Measurements from ENCODE around the gene ADAM8.
"Not testable (repeated sequence)": the region's sequence is repeated elsewhere in the genome, so short reads cannot be mapped to it uniquely, and the experiment has no call there.

ADAM8 gene

DNA sequence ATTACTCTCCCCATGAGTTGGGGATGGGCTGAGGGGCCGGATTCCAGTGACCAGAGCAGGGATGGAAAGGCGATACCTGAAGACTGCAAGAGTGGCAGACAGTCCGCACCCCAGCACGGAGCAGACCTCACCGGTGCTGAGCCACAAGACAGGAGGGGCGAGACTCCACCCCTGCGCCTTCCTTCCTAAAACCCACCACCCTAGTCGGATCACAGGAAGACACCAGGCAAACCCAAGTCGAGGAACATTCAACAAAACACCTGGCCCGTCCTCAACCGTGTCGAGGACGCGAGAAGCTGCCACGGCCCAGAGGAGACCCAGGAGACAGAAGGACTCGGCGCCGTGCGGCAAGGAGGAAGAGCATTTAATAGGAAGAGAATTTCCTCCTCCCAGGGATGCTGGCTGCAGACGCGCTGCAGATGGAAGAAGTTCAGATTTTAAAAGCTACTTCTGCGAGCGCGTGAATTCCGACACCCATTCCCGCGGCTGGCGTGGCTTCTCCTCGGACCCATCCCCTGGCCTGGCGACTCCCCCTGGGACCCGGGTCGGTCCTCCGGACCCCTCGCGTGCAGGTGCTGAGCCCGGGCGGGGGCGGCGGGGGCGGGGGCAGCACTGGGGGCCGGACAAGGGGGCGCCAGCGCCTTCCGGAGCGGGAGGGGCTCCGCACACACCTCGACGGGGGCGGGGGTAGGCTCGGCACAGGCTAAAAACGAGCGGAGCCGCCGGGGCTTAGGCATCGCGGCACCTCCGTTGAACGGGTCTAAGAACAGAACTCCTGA lies 47.2 kb downstream of the ADAM8 start:
- no peak for DNase-seq

DNA sequence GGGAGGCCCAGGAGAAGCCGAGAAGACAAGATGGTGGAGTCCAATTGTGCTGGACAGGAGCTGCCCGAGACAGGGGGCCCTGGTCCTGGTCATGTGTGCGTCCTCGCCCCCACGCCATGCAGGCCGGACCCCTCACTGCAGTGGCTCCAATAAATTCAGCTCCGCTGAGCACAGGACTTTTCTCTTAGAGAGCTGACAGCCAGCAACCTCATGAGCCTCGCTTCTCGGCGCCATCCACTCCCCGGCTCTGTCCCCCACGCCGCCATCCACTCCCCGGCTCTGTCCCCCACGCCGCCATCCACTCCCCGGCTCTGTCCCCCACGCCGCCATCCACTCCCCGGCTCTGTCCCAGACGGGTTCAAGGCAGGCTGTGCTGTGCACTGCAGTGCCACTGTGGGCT lies 49.4 kb downstream of the ADAM8 start:
- DNase-seq = no peak

DNA sequence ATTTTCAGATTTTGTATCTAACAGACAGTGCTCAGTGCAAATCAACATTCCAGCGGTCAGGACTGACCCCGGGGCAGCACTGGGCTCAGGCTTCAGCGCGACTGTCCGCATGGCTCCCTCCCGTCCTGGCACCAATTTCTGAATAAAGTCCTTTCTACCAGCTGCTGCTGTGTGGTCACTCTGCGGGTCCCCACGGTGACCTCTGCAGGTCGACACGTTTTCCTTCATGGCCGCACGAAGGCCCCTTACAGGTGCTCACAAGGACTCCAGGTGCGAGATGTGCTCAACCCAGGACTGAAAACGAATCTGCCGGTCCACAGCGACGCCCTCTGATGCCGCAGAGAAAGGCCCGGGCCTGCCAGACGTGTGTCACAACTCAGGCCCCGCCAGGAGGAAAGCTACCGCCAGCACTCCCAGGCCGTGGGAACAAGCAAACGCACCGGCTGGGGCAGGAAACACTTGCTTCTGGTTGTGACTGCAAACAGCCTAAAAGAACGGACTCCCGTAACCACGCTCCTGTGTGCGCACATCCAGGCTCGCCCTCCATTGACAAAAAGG lies 50.3 kb downstream of the ADAM8 start:
- no peak for DNase-seq

DNA sequence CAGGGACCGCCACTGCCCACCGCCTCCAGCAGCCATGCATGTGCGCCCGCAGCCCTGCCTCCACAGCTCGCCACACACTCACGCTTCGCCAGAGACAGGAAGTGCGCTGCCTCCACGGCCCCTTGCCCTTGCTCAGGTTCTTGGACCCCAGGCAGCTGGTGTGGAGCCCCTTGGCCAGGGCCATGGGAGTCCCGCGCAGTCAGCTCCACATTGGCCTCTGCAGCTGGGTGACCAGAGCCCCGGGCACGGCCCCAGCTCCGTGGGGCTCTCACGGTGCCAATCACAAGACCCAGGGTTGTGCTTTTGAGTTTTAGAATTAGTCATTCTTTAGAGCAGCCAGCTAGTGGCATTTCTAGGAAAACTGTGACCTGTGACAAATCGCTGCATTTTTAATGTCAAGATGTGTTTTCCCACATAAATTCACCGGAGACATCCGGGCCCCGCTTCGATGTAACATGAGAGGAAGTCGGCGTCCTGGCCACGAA lies 50.9 kb downstream of the ADAM8 start:
- no peak for DNase-seq

DNA sequence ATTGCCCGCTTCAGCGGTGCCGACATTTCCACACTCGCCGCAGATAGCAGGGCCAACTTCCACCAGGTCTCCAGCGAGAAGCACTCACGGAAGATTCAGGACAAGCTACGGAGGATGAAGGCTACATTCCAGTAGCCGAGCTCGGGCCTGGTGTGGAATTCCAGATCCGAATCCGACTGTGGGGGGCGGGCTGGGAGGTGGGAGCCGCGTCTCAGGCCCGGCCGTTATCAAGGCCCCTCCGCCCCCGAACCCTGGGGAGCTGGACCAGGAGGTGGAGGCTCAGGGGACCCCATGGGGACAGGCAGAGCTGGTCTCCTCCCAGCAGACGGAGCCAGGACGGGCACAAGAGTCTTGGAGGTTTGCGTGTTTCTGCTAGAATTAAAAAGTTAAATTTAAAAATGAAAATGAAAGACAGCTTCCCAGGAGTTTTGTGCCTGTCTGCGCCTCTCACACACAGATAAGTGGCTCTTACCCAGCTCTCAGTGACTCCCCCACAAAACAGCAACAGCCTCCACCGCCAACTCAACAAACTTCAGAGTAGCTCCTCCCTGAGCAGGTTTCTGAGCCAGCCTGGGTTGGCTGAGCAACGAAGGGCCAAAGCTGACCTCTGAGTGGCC lies 51.8 kb downstream of the ADAM8 start:
- DNase-seq = peak; percentile 50

DNA sequence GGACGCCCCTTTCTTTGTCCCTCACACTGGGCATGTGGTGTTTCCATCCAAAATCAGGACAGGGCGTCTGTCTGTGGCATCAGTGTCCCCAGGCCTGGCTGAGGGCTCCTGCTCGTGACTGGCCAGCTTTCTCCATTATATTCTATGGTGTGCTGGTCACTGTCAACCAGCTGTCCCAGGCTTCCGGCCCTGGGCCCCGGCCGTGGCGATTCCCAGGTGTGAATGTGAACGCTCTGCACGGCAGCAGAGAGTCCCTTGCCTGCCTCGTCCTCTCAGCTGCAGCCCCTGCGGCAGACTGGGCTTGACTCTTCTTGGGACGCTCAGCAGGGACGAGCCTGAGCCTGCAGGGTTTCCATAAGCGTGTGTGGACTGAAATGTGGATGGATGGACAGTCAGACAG lies 52.6 kb downstream of the ADAM8 start:
- DNase-seq = no peak

DNA sequence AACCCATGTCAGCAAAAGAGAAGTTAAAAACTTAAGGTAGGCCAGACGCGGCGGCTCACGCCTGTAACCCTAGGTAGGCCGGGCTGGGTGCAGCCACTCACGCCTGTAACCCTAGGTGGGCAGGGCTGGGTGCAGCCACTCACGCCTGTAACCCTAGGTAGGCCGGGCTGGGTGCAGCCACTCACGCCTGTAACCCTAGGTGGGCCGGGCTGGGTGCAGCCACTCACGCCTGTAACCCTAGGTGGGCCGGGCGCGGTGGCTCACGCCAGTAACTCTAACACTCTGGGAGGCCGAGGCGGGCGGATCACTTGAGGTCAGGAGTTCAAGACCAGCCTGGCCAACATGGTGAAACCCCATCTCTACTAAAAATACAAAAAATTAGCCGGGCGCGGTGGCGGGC lies 54.9 kb downstream of the ADAM8 start:
- not testable (repeated sequence) for DNase-seq

DNA sequence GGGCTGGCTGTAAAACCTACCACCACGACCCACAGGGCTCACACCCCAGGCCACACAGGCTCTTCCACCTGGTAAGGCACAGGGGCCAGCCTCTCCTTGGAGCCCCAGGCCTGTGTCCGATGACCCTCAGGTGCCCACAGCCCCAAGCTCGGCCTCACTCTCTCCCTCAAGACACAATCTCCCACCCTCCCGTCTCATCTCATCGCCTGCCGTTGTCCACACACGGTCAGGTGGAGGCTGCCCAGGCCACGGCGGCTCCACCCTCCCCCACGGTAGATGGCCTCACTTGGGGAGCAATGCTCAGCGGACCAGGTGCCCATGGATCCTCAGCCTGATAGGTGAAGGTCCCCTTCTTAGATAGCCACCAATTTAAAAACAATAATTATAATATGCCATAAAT lies 55.3 kb downstream of the ADAM8 start:
- no peak for DNase-seq

DNA sequence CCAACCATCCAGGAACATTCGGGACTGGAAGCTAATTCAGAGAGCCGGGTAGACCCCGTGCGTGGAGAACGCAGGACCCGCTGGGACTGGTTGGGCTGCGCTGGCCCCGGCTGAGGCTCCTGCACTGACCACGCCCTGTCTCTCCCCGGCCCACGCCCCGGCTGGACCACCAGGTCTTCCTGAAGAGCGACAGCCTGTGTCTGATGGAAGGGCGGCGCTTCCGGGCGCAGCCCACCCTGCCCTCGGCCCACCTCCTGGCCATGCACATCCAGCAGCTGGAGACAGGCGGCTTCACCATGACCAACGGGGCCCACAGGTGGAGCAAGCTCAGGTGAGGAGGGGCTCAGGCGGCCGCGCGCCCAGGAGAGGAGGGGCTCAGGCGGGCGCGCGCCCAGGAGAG lies 56.9 kb downstream of the ADAM8 start:
- DNase-seq = no peak

DNA sequence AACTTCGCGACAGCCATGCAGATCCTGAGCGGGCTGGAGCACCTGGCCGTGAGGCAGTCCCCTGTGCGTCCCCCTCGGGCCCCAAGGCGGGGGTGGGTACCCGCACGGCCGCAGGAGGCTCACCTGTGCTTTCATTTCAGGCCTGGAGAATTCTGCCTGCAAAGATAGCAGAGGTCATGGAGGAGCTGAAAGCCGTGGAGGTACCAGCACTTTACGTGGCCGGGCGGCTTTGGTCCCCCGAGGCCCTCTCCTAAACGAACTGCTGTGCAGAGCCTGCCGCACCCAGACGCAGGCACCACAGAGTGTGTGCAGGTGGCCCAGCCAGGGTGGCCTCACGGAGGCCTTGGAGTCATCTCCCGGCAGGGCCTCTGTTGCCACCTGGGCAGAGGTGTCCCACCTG lies 57.8 kb downstream of the ADAM8 start:
- DNase-seq = no peak

DNA sequence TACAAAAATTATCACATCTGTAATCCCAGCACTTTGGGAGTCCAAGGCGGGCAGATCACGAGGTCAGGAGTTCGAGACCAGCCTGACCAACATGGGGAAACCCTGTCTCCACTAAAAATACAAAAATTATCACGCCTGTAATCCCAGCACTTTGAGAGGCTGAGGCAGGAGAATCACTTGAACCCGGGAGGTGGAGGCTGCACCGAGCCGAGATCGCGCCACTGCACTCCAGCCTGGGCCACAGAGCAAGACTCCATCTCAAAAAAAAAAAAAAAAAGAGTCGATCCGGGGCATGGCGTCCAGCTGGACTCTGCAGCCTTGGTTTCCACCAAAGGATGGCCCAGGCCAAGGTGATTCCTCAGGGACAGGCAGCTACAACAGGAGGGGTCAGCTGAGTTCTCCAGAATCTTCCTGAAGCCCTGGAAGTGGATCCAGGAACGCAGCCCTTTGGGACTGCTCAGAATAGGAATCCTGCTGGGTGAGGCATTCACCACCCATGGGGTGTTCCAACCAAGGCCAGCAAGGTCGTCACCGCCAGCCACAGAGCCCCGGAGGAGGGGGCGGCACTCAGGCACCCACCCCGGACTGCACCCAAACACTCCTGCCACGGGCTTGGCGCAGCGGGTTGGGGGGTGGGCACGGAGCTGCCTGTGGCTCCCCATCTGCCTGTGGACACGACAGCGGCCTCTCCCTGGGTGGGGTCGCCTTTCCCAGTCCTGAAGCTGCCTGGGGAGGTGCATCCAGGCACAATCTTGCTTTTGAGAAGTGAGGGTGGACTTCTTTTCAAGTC lies 58.7 kb downstream of the ADAM8 start:
- DNase-seq = no peak

DNA sequence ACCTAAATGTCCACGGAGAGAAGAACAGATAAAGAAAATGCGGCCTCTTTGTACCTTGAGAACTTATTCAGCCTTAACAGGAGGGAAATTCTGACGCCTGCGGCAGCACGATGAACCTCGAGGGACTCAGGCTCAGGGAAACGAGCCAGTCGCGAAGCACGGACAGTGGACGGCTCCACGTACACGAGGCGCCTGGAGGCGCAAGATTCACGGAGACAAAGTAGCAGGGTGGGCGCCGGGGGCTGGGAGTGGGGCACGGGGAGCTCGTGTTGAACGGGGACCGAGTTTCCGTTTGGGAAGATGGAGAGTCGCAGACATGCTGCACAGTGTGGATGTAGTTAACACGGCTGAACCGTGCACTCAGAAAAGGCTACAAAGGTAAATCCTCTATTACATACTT lies 59.9 kb downstream of the ADAM8 start:
- no peak for DNase-seq

DNA sequence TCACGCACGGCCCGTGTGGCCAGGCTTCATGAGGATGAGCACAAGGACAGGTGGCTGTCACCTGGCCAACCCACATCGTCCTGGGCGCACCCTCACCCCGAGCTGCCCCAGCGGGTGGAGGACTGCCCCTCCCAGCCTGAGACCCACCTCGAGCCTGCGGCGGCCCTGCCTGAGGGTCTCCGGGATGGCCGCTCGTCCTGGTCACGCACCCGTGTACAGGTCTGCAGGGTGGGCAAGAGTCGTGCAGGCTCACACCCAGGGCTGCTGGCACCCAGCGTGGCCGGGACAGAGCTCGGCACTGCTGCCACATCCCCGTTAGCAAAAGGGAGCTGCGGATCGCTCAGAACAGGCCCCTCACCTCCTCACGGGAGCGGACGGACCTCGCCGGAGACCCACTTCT lies 61.1 kb downstream of the ADAM8 start:
- no peak for DNase-seq

DNA sequence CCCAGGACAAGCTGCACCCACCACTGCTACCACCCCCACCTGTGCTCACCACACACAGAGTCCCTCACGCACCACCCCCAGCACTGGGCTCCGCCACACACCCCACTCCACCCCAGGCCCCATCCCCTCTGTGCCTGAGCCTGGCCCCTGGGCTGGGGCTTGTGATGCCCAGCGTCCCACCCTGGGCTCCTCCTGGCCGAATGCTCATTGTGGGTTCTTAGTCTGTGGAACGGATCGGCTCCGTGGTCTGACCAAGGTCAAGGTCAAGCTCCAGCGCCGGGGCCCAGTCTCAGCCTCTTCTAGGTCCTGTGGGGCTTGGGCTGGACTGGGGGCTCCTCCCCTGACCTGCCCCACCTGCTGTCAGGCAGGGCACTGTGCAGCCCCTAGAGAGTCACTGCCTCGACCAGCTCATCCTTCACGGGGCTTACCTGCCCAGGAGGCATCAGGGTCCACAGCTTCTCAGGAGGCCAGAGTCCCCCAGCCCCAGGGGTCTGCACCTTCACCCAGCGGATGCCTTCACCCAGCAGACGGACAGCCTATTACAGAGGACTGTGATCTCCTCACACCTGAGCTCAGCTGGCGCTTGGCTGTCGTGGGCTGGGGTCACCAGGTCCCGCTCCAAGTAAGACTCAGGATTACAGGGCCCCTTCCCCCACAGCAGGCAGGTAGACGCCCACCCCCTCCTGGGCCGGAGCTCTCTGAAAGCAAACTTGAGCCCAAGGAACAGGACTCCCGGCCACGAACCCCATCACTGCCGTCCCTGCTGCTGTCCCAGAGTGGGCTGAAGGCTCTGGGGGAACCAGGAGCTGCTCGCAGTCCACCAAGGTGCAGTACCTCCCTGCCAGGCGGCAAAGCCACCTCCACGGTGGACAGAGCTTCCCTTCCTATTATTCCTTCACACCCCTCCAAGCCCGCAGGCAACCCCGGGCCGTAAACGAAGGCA lies 61.9 kb downstream of the ADAM8 start:
- DNase-seq = no peak

DNA sequence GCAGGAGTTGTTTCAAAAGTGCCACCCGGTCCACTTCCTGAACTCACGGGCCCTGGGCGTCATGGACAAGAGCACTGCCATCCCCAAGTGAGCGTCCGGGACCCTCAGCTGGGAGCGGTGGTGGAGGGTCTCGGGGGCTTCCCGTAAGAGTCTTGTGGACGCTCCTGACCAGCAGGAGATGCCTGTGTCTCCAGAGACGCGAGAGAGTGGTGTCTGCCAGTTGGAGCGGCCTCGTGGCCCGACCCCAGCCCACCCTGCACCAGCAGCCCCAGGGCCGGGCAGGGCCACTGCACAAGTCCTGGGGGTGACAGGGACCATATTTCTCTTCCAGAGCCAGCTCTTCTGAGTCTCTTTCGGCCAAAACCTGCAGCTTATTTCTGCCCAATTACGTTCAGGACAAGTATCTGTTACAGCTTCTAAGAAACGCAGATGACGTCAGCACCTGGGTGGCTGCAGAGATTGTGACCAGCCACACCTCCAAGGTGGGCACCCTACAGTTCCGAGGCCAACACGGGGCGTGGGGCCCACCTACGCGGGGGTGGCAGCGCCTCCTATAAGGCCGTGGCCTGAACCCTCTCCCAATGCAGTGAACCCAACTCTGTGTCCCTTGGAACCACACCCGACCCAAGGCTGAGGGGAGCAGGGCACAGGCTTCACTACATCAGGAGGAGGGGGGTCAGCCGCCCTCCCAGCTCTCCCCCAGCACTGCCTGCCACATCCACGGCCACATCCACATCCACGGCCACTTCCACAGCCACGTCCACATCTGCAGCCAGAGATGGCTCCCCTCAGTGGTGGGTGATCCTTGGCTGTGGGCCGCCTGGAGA lies 62.8 kb downstream of the ADAM8 start:
- no peak for DNase-seq

DNA sequence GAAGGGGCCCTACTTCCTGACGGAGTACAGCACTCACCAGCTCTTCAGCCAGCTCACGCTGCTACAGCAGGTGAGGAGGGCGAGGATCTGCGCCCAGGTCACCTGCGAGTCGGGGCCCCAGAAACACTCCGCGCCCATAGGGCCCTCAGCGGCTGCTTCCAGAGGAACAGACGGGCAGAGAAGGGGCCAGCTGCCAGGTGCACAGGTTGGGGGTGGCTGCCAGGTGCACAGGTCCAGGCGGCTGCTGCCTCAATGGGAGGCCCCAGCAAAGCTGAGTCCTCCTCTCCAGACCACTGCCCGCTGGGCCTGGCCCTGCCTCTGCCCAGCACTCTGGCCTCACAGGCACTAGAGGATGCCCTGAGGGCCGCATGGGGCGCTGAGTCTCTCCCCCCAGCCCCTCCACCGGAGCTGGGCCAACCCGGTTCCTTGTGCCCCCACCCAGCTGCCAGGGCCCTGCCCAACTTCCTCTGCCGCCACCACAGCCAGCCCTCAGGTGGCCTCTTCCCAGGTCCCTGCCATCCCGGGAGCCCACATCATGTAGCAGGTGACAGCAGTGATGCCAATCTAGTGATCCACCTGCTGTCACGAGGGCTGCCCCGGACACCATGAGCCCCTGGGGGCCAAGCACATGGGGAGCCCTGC lies 63.7 kb downstream of the ADAM8 start:
- no peak for DNase-seq

All from NCI-H226 (cell line).